RKO (cell line): ENCODE results near the gene FFAR2.
"Not testable (repeated sequence)": the region's sequence is repeated elsewhere in the genome, so short reads cannot be mapped to it uniquely, and the experiment has no call there.

Experiments
- DNase-seq: peaks from one replicate; pipeline ENCODE4 v3.0.0-alpha.2; 2016; ENCODE audit warnings: low spot score

Gene FFAR2

GRCh38 chr19:35455616-35456201 lies 7.7 kb downstream of the FFAR2 start:
- no peak for DNase-seq

GRCh38 chr19:35457173-35457572 lies 9.1 kb downstream of the FFAR2 start:
- no peak for DNase-seq

GRCh38 chr19:35458192-35458591 lies 10.1 kb downstream of the FFAR2 start:
- no peak for DNase-seq

GRCh38 chr19:35458731-35459391 lies 10.8 kb downstream of the FFAR2 start:
- no peak for DNase-seq

- DNase-seq: no peak
These were observed 11.5 kb downstream of the FFAR2 start for GRCh38 chr19:35459414-35460082.

- no peak for DNase-seq
These were observed 12.6 kb downstream of the FFAR2 start for GRCh38 chr19:35460608-35461007.

- DNase-seq: no peak
These were observed 13.0 kb downstream of the FFAR2 start for GRCh38 chr19:35461060-35461459.

GRCh38 chr19:35461788-35462187 lies 13.7 kb downstream of the FFAR2 start:
- DNase-seq: not testable (repeated sequence)

- DNase-seq: no peak
These were observed 14.5 kb downstream of the FFAR2 start for GRCh38 chr19:35462476-35462953.

- not testable (repeated sequence) for DNase-seq
These were observed 14.9 kb downstream of the FFAR2 start for GRCh38 chr19:35462956-35463355.

GRCh38 chr19:35466259-35466658 lies 18.2 kb downstream of the FFAR2 start:
- no peak for DNase-seq

- DNase-seq: peak; percentile 54
These were observed 20.6 kb downstream of the FFAR2 start for GRCh38 chr19:35468637-35469036.

- DNase-seq: no peak
These were observed 22.1 kb downstream of the FFAR2 start for GRCh38 chr19:35470128-35470527.

- DNase-seq: not testable (repeated sequence)
These were observed 23.0 kb downstream of the FFAR2 start for GRCh38 chr19:35471075-35471474.

GRCh38 chr19:35471946-35472345 lies 23.9 kb downstream of the FFAR2 start:
- DNase-seq: no peak

- DNase-seq: no peak
These were observed 26.0 kb downstream of the FFAR2 start for GRCh38 chr19:35474104-35474503.

GRCh38 chr19:35474594-35474993 lies 26.5 kb downstream of the FFAR2 start:
- not testable (repeated sequence) for DNase-seq

- no peak for DNase-seq
These were observed 28.1 kb downstream of the FFAR2 start for GRCh38 chr19:35476149-35476548.

- no peak for DNase-seq
These were observed 31.0 kb downstream of the FFAR2 start for GRCh38 chr19:35478794-35479677.

- no peak for DNase-seq
These were observed 35.0 kb downstream of the FFAR2 start for GRCh38 chr19:35483089-35483488.

GRCh38 chr19:35484252-35485036 lies 36.4 kb downstream of the FFAR2 start:
- DNase-seq: no peak
